GM21360 (cell line): ENCODE results near the gene CCDC137.
A peak's percentile ranks its signal among the peaks of the same experiment; 100 is the strongest.

Experiments
- ATAC-seq: cut with Tn5 transposase; IDR thresholded peaks from one replicate; pipeline ENCODE4 v1.9.1; 2021; ENCODE audit warnings: mild to moderate bottlenecking, moderate library complexity; ENCODE audit not compliant: unreplicated experiment

The CCDC137 gene

GRCh38 chr17:81700353-81701287, 34.1 kb downstream of the CCDC137 start:
- no peak for ATAC-seq

- no peak for ATAC-seq
Observed at GRCh38 chr17:81701288-81702071, 34.9 kb downstream of the CCDC137 start.

- ATAC-seq: peak; percentile 81
Observed at GRCh38 chr17:81702934-81703746, 36.6 kb downstream of the CCDC137 start, which contains the start of gene MRPL12. TSS of gene MRPL12 (plus strand) at chr17:81703367. CDS start at chr17:81703502, 135 bp downstream.

GRCh38 chr17:81703747-81704654, 37.5 kb downstream of the CCDC137 start:
- ATAC-seq: peak; percentile 2

- no peak for ATAC-seq
Observed at GRCh38 chr17:81705518-81706231, 39.1 kb downstream of the CCDC137 start.

- no peak for ATAC-seq
Observed at GRCh38 chr17:81706232-81706611, 39.7 kb downstream of the CCDC137 start.

GRCh38 chr17:81706757-81707624, 40.5 kb downstream of the CCDC137 start:
- ATAC-seq: no peak

GRCh38 chr17:81707725-81708646, 41.4 kb downstream of the CCDC137 start:
- ATAC-seq: no peak

- ATAC-seq: no peak
Observed at GRCh38 chr17:81708739-81709185, 42.2 kb downstream of the CCDC137 start.

- ATAC-seq: no peak
Observed at GRCh38 chr17:81710514-81711308, 44.2 kb downstream of the CCDC137 start.

- peak; percentile 61 for ATAC-seq
Observed at GRCh38 chr17:81711814-81712467, 45.4 kb downstream of the CCDC137 start, which contains the start of gene SLC25A10. TSS of gene SLC25A10 (plus strand) at chr17:81712284. CDS start at chr17:81712427, 143 bp downstream.

- ATAC-seq: peak; percentile 10
Observed at GRCh38 chr17:81712468-81713003, 46.0 kb downstream of the CCDC137 start.

- no peak for ATAC-seq
Observed at GRCh38 chr17:81713004-81713555, 46.5 kb downstream of the CCDC137 start.

GRCh38 chr17:81713556-81714411, 47.2 kb downstream of the CCDC137 start:
- ATAC-seq: no peak
